ENCODE measurements around the gene CLCN7. TPM values are rescaled to one million over a fixed set of nuclear protein-coding genes. Genes with fewer than 3 reads are reported as not detected.

CLCN7 gene
- total RNA-seq, 1 experiment from 2014 or later: 60.0 TPM

- TF ChIP-seq, protein P1, sequence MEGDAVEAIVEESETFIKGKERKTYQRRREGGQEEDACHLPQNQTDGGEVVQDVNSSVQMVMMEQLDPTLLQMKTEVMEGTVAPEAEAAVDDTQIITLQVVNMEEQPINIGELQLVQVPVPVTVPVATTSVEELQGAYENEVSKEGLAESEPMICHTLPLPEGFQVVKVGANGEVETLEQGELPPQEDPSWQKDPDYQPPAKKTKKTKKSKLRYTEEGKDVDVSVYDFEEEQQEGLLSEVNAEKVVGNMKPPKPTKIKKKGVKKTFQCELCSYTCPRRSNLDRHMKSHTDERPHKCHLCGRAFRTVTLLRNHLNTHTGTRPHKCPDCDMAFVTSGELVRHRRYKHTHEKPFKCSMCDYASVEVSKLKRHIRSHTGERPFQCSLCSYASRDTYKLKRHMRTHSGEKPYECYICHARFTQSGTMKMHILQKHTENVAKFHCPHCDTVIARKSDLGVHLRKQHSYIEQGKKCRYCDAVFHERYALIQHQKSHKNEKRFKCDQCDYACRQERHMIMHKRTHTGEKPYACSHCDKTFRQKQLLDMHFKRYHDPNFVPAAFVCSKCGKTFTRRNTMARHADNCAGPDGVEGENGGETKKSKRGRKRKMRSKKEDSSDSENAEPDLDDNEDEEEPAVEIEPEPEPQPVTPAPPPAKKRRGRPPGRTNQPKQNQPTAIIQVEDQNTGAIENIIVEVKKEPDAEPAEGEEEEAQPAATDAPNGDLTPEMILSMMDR (IDR thresholded peaks at IDR 0.05; ENCODE audit: unreplicated experiment): no peak
- Mint-ChIP-seq H3K4me3 (ENCODE audit: unreplicated experiment) (peak overlapping the region; percentile 78), H3K9me3 (ENCODE audit: unreplicated experiment) (no peaks in the 10 kb centered on the region), H3K4me1 (ENCODE audit: insufficient read depth, unreplicated experiment) (no peaks in the 10 kb centered on the region), H3K36me3 (ENCODE audit: insufficient read depth, unreplicated experiment) (peaks cover 7% of the 10 kb centered on the region), H3K27me3 (ENCODE audit: insufficient read depth, unreplicated experiment) (no peaks in the 10 kb centered on the region), H3K27ac (ENCODE audit: low read depth, unreplicated experiment) (no peak overlapping the region)
- DNase-seq (ENCODE audit: unreplicated experiment): no peak
- intact Hi-C loops (cut with micrococcal nuclease): no loop called here
- ChIA-PET CTCF (interaction anchor here (0.6 kb wide), 1 partner anchor 289 kb away, joined by 3 read pairs; the partner anchor contains the start of genes NUBP2 and SPSB3), POLR2A (interaction anchor here (1.2 to 2.2 kb wide), 4 partner anchors 64 to 184 kb away, joined by 4 to 10 read pairs (median 5); partner anchors contain the start of genes IFT140, JPT2 and UQCC4)
- BruUV-seq (replicated peaks): no TSS peak
These were observed 18.9 kb upstream of the CLCN7 start for GRCh38 chr16:1493746-1494094.

DNA sequence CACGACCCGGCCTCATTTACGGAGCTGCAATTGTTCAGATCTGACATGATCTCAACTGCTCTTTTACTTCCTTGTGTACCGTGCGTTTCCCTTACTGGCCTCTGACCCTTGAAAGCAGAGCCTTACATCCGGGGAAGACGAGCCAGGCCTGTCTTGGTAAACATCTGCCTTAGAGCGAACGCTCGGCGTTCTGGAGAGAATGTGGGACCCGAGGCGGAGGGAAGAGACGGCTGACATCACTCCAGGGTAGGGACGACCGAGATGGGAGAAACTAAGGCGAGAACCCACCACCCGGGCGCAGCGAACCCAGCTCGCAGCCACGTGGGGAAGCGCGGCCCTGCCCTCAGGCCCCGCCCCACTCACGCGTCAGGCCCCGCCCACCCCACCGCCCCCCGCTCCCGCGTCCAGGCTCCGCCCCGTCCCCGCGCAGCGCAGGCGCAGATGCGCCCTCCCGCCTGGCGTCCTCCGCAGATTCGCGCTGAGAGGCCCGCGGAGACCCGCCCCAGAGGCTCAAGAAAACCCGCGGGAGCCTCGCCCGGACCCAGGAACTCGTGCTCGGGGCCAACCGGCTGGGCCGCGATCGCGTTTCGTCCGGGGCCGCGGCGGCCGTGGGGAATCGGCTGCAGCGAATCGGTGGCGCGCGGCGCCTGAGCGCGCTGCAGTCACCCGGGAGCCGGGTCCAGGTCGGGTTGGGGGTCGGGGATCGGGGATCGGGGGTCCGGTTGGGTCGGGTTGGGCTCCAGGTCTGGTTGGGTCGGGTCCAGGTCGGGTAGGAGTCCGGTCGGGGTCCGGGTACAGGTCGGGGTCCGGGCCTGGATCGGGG lies 18.3 kb upstream of the CLCN7 start, which contains the start of gene TELO2:
TELO2 (plus strand) TSS at position 438 of the 823 bp plus-strand sequence. CDS start 922 bp downstream, outside the sequence.
- peak; percentile 72 for DNase-seq (ENCODE audit: unreplicated experiment)
- Mint-ChIP-seq H3K4me3 (ENCODE audit: unreplicated experiment) (peak within 1 kb of the TSS; percentile 78), H3K9me3 (ENCODE audit: unreplicated experiment) (no peaks in the 10 kb centered on the region), H3K27ac (ENCODE audit: low read depth, unreplicated experiment) (peak within 1 kb of the TSS; percentile 90), H3K27me3 (ENCODE audit: insufficient read depth, unreplicated experiment) (no peaks in the 10 kb centered on the region), H3K36me3 (ENCODE audit: insufficient read depth, unreplicated experiment) (peaks cover 7% of the 10 kb centered on the region), H3K4me1 (ENCODE audit: insufficient read depth, unreplicated experiment) (no peaks in the 10 kb centered on the region)
- BruUV-seq (replicated peaks): no TSS peak
- CTCF ChIA-PET: no interaction called here
- TF ChIP-seq, protein P1 (IDR thresholded peaks at IDR 0.05; ENCODE audit: unreplicated experiment): no peak
- POLR2A ChIA-PET: interaction anchor here (1.0 to 2.2 kb wide), 7 partner anchors 11 to 185 kb away, joined by 3 to 10 read pairs (median 4); partner anchors contain the start of genes IFT140, JPT2 and UQCC4
- intact Hi-C loops (cut with micrococcal nuclease): no loop called here

GRCh38 chr16:1492082-1492922 lies 17.5 kb upstream of the CLCN7 start:
- Mint-ChIP-seq H3K9me3 (ENCODE audit: unreplicated experiment) (no peaks in the 10 kb centered on the region), H3K4me1 (ENCODE audit: insufficient read depth, unreplicated experiment) (no peaks in the 10 kb centered on the region), H3K36me3 (ENCODE audit: insufficient read depth, unreplicated experiment) (peaks cover 7% of the 10 kb centered on the region), H3K4me3 (ENCODE audit: unreplicated experiment) (peak overlapping the region; percentile 78), H3K27ac (ENCODE audit: low read depth, unreplicated experiment) (peak overlapping the region; percentile 90), H3K27me3 (ENCODE audit: insufficient read depth, unreplicated experiment) (no peaks in the 10 kb centered on the region)
- ChIA-PET CTCF (no interaction called here), POLR2A (interaction anchor here (1.0 to 2.2 kb wide), 6 partner anchors 10 to 71 kb away, joined by 3 to 10 read pairs (median 4); partner anchors contain the start of gene UQCC4)
- no peak for DNase-seq (ENCODE audit: unreplicated experiment)
- intact Hi-C loops (cut with micrococcal nuclease): no loop called here
- TSS peak; percentile 93 for BruUV-seq (replicated peaks)
- TF ChIP-seq, protein P1 (IDR thresholded peaks at IDR 0.05; ENCODE audit: unreplicated experiment): no peak

- CTCF ChIA-PET: no interaction called here
- POLR2A ChIA-PET: interaction anchor here (1.5 kb wide), 1 partner anchor 16 kb away, joined by 3 read pairs; no protein-coding TSS in a partner anchor
- no TSS peak for BruUV-seq (replicated peaks)
- no peaks in the 10 kb centered on the region for H3K9me3 Mint-ChIP-seq (ENCODE audit: unreplicated experiment)
- TF ChIP-seq, protein P1 (IDR thresholded peaks at IDR 0.05; ENCODE audit: unreplicated experiment): no peak
- no peaks in the 10 kb centered on the region for H3K27me3 Mint-ChIP-seq (ENCODE audit: insufficient read depth, unreplicated experiment)
- H3K4me3 Mint-ChIP-seq (ENCODE audit: unreplicated experiment): peak overlapping the region; percentile 19
- H3K4me1 Mint-ChIP-seq (ENCODE audit: insufficient read depth, unreplicated experiment): no peaks in the 10 kb centered on the region
- no peaks in the 10 kb centered on the region for H3K36me3 Mint-ChIP-seq (ENCODE audit: insufficient read depth, unreplicated experiment)
- intact Hi-C loops (cut with micrococcal nuclease): no loop called here
- DNase-seq (ENCODE audit: unreplicated experiment): no peak
- H3K27ac Mint-ChIP-seq (ENCODE audit: low read depth, unreplicated experiment): no peak overlapping the region
These were observed 16.5 kb upstream of the CLCN7 start for GRCh38 chr16:1491327-1491726.
